K562 (cell line): Measurements from ENCODE around the gene DAGLA. TPM values are rescaled to one million over a fixed set of nuclear protein-coding genes. Genes with fewer than 3 reads are reported as not detected.

ENCODE experiments used
- ATF6 ChIP-seq: sonication (generic); formaldehyde crosslinking; IDR thresholded peaks from 2 replicates; pipeline ENCODE4 v1.4.0; 2020; ENCODE audit warnings: mild to moderate bottlenecking, missing genetic modification reagents
- ATF7 ChIP-seq: fragments of 450-650 bp; IDR thresholded peaks from 2 replicates; pipeline ENCODE4 v1.7.1; 2014; ENCODE audit warnings: mild to moderate bottlenecking, moderate library complexity
- CHD1 ChIP-seq: fragments of 200-600 bp; sonication (generic); IDR thresholded peaks from one replicate; pipeline ENCODE4 v1.6.1; 2012; ENCODE audit warnings: mild to moderate bottlenecking, moderate library complexity, low read length, inconsistent platforms
- CHD4 ChIP-seq: fragments of 200-600 bp; sonication (generic); IDR thresholded peaks from 3 replicates; pipeline ENCODE4 v1.6.1; 2012; ENCODE audit warnings: low read depth, mild to moderate bottlenecking, mixed read lengths, low read length, inconsistent platforms; ENCODE audit not compliant: insufficient read depth, insufficient replicate concordance, poor library complexity, severe bottlenecking
- CXXC5 ChIP-seq: fragments of 250-450 bp; sonication (Bioruptor Pico); IDR thresholded peaks from 2 replicates; pipeline ENCODE4 v1.8.0; 2022; ENCODE audit warnings: inconsistent platforms, mild to moderate bottlenecking, moderate library complexity
- FOXA3 ChIP-seq, 2 experiments: fragments of 450-650 bp in 1 of 2; sonication (generic) in 1 of 2; formaldehyde crosslinking; IDR thresholded peaks in 1 of 2; conservative IDR thresholded peaks in 1 of 2; 2 replicates each; pipeline versions ENCODE4 v1.4.0 to v1.8.0; 2020 to 2022; ENCODE audit warnings: mild to moderate bottlenecking in 2 of 2, missing genetic modification reagents in 1 of 2
- FOXK2 ChIP-seq, 2 experiments: fragments of 450-650 bp; IDR thresholded peaks in 1 of 2; conservative IDR thresholded peaks in 1 of 2; 2 replicates each; pipeline ENCODE4 v1.6.1; 2016; ENCODE audit warnings: low read depth in 2 of 2, mild to moderate bottlenecking in 1 of 2
- LCOR ChIP-seq: sonication (generic); formaldehyde crosslinking; IDR thresholded peaks from 2 replicates; pipeline ENCODE4 v1.8.0; 2022; ENCODE audit warnings: mild to moderate bottlenecking, missing genetic modification reagents
- MCM7 ChIP-seq, 2 experiments: fragments of 450-650 bp; IDR thresholded peaks; 2 replicates each; pipeline ENCODE4 v1.6.1; 2016 to 2018
- MIER1 ChIP-seq: fragments of 450-650 bp; IDR thresholded peaks from 2 replicates; pipeline ENCODE4 v1.6.1; 2016; ENCODE audit warnings: antibody characterized with exemption, mild to moderate bottlenecking, low read depth
- NR2C2 ChIP-seq, 2 experiments: fragments of 200-800 bp in 1 of 2; sonication (Bioruptor generic) in 1 of 2; sonication (generic) in 1 of 2; formaldehyde crosslinking in 1 of 2; IDR thresholded peaks; 2 replicates each; pipeline versions ENCODE4 v1.6.1 to v1.8.0; 2016 to 2022; ENCODE audit warnings: mild to moderate bottlenecking in 1 of 2, missing compliant biosample characterization in 1 of 2, missing genetic modification characterization in 1 of 2, missing genetic modification reagents in 1 of 2
- NRF1 ChIP-seq, 2 experiments: fragments of 450-650 bp; IDR thresholded peaks in 1 of 2; conservative IDR thresholded peaks in 1 of 2; 2 replicates each; pipeline ENCODE4 v1.6.1; 2014; ENCODE audit warnings: mild to moderate bottlenecking in 2 of 2
- RBM34 ChIP-seq: fragments of 200-400 bp; formaldehyde crosslinking; IDR thresholded peaks from 2 replicates; pipeline ENCODE4 v1.6.1; 2018; ENCODE audit warnings: low read length, borderline replicate concordance; ENCODE audit not compliant: insufficient read depth
- TEAD4 ChIP-seq, 2 experiments: sonication (generic) in 1 of 2; formaldehyde crosslinking in 1 of 2; IDR thresholded peaks; 2 replicates each; pipeline versions ENCODE4 v1.6.1 to v1.8.0; 2012 to 2022; ENCODE audit warnings: borderline replicate concordance in 1 of 2, inconsistent platforms in 1 of 2, low read length in 1 of 2, mild to moderate bottlenecking in 1 of 2, missing genetic modification reagents in 1 of 2
- ZBTB12 ChIP-seq: fragments of 250-450 bp; sonication (Bioruptor Pico); IDR thresholded peaks from 2 replicates; pipeline ENCODE4 v1.4.0; 2020
- ZNF143 ChIP-seq: sonication (generic); formaldehyde crosslinking; IDR thresholded peaks from 2 replicates; pipeline ENCODE4 v1.9.0; 2022; ENCODE audit warnings: mild to moderate bottlenecking, missing genetic modification reagents
- ZNF146 ChIP-seq: IDR thresholded peaks from one replicate; pipeline ENCODE4 v1.6.1; 2018; ENCODE audit warnings: missing compliant biosample characterization; ENCODE audit not compliant: unreplicated experiment
- ZNF699 ChIP-seq: fragments of 250-450 bp; sonication (Bioruptor Pico); IDR thresholded peaks from 2 replicates; pipeline ENCODE4 v1.8.0; 2021; ENCODE audit warnings: mild to moderate bottlenecking, moderate library complexity; ENCODE audit not compliant: insufficient replicate concordance
- polyA plus RNA-seq, 8 experiments: library from polyadenylated mRNA; depleted of rRNA in 4 of 8; stranded (reverse) in 5 of 8; unstranded in 3 of 8; fragments of >200 nt; fragmentation: Nextera tagmentation in 2 of 8; fragmentation: Illumina TruSeq in 1 of 8; extraction: Ambion mirVana in 2 of 8; extraction: Trizol in 1 of 8; gene quantifications; 2 replicates each; pipeline versions ENCODE4 v1.2.1 to v1.2.3, GENCODE V29; 2011 to 2014; ENCODE audit warnings: inconsistent platforms in 1 of 8, missing spikeins in 1 of 8
- total RNA-seq, 7 experiments: library from RNA; depleted of rRNA in 6 of 7; stranded (reverse); fragments of >200 nt in 6 of 7; fragmentation: Illumina TruSeq in 2 of 7; extraction: Trizol in 2 of 7; gene quantifications; 2 replicates each; pipeline versions ENCODE4 v1.2.1 to v1.2.3, GENCODE V29; 2011 to 2021; ENCODE audit warnings: low replicate concordance in 1 of 7
- TF ChIP-seq, protein P1 (sequence below): sonication (generic); formaldehyde crosslinking; IDR thresholded peaks from 2 replicates; pipeline ENCODE4 v1.8.0; 2022; ENCODE audit warnings: mild to moderate bottlenecking, low read depth, missing genetic modification reagents
- TF ChIP-seq, protein P2 (sequence below): fragments of 450-650 bp; formaldehyde crosslinking; IDR thresholded peaks from 2 replicates; pipeline ENCODE4 v1.4.0; 2022; ENCODE audit warnings: missing genetic modification characterization

DAGLA gene
- total and polyA plus RNA-seq, 9 of the 15 experiments (the other 6 are each of a cell fraction or from before 2014, with no cell fraction given): 0.03 to 0.16 (median 0.04) TPM; not detected in 4

DNA sequence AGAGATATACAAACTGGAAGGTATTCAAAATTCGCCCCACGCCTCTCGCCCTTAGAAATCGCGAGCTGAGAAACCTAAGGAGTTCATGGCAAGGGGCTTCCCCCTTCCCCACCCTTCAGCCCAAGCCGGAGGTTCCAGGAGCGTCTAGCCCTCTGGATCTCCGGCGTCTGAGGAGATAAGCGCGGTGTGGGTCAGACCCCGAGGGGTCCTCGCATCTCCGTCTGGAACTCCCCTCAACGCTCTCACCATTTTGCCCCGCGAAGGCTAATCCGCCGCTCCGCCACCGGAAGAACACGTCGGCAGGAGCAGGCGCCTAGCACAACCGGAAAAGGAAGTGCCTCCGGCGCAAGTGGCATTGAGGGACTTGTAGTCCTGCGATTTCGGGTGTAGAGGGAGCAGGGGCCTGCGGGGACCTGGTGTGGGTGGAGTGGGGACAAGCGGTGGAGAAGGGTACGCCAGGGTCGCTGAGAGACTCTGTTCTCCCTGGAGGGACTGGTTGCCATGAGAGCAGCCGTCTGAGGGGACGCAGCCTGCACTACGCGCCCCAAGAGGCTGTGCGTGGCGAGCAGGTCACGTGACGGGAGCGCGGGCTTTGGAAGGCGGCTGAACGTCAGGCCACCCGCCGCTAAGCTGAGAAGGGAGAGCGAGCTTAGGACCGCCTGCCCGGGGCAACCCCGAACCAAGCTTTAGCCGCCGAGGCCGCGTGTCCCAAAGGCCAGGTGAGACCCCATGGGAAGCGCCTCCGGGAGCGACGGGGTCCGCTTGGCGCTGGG lies 112.3 kb downstream of the DAGLA start, which contains the start of the genes FEN1 and TMEM258 (continued):
- peak; percentile 59; the same call in 1 of the 2 replicates for TF ChIP-seq ATF6
- no peak for TF ChIP-seq CHD4
- TF ChIP-seq, protein P1, sequence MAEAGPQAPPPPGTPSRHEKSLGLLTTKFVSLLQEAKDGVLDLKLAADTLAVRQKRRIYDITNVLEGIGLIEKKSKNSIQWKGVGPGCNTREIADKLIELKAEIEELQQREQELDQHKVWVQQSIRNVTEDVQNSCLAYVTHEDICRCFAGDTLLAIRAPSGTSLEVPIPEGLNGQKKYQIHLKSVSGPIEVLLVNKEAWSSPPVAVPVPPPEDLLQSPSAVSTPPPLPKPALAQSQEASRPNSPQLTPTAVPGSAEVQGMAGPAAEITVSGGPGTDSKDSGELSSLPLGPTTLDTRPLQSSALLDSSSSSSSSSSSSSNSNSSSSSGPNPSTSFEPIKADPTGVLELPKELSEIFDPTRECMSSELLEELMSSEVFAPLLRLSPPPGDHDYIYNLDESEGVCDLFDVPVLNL: peak; percentile 97
- TF ChIP-seq ZNF146 (CRISPR knock-in tag): no peak
- TF ChIP-seq, protein P2, sequence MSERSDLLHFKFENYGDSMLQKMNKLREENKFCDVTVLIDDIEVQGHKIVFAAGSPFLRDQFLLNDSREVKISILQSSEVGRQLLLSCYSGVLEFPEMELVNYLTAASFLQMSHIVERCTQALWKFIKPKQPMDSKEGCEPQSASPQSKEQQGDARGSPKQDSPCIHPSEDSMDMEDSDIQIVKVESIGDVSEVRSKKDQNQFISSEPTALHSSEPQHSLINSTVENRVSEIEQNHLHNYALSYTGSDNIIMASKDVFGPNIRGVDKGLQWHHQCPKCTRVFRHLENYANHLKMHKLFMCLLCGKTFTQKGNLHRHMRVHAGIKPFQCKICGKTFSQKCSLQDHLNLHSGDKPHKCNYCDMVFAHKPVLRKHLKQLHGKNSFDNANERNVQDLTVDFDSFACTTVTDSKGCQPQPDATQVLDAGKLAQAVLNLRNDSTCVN: peak; percentile 79; the same call in 1 of the 2 replicates
- TF ChIP-seq FOXK2 (conservative IDR thresholded peaks at IDR 0.05 in 1 of 2, IDR thresholded peaks at IDR 0.05 in 1 of 2; ENCODE audit: low read depth in 2 of 2): peak; percentile 10 to 78; a peak in 2 of 4 replicates
- TF ChIP-seq CHD1: peak; percentile 97
- TF ChIP-seq LCOR: peak; percentile 86
- TF ChIP-seq ZNF143: peak; percentile 96
- TF ChIP-seq TEAD4 (IDR thresholded peaks at IDR 0.05; ENCODE audit: low read length): no peak
- TF ChIP-seq TEAD4 (CRISPR knock-in tag; IDR thresholded peaks at IDR 0.05; ENCODE audit: borderline replicate concordance): peak; percentile 67; the same call in 1 of the 2 replicates
- TF ChIP-seq CXXC5 (CRISPR knock-in tag): peak; percentile 94
- no peak for TF ChIP-seq MIER1
- peak; percentile 52; the same call in 1 of the 2 replicates for TF ChIP-seq ZBTB12 (CRISPR knock-in tag)
- TF ChIP-seq NRF1 (conservative IDR thresholded peaks at IDR 0.05 in 1 of 2, IDR thresholded peaks at IDR 0.05 in 1 of 2): peak; percentile 85 to 88
- TF ChIP-seq ZNF699 (CRISPR knock-in tag): no peak
- TF ChIP-seq MCM7 (IDR thresholded peaks at IDR 0.05): no peak
- TF ChIP-seq ATF7: peak; percentile 76; the same call in 1 of the 2 replicates
- no peak for TF ChIP-seq NR2C2 (CRISPR knock-in tag; IDR thresholded peaks at IDR 0.05)
- peak; percentile 95 for TF ChIP-seq NR2C2 (tag; IDR thresholded peaks at IDR 0.05)
- no peak for TF ChIP-seq RBM34
- TF ChIP-seq FOXA3 (CRISPR knock-in tag; conservative IDR thresholded peaks at IDR 0.05 in 1 of 2, IDR thresholded peaks at IDR 0.05 in 1 of 2): 0 out of 4 replicates have a peak, but pooled peaks of 1 of the 2 experiments have one; percentile 53
